GM19043 (cell line): ENCODE data around the gene CHD2.

ENCODE experiments used
- ATAC-seq: cut with Tn5 transposase; IDR thresholded peaks from one replicate; pipeline ENCODE4 v1.9.1; 2021; ENCODE audit warnings: low read depth; ENCODE audit not compliant: unreplicated experiment

Gene CHD2

DNA sequence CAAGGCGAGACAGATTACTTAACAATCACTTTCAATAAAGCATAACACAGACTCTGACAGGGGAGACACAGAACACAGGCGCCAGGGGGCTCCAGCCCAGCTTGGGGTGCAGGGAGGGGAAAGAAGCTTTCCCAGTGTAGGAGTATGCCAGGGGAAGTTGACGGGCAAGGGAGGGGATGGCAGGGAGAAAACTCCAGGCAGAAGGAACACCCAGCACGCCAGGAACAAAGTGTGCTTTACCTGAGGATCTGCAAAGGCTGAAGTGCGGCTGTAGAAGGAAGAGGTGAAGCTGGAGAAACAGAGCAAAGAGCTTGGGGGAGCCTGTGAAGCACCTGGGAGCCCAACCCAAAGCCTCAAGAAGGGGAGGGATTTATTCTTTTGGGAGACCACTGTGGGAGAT, 176.8 kb downstream of the CHD2 start:
- ATAC-seq, result no peak
